HEK293 (cell line): ENCODE measurements around the gene CGB2.

ENCODE experiments used
- CTCF ChIA-PET: fragments of 350-600 bp; formaldehyde crosslinking; extraction: SDS; loops from one replicate; lab custom pipeline; 2021; ENCODE audit warnings: antibody characterized with exemption; lab: Yijun Ruan, JAX
- POLR2A ChIA-PET: fragments of 300-600 bp; formaldehyde crosslinking; extraction: SDS; loops from one replicate; lab custom pipeline; 2020; ENCODE audit warnings: antibody characterized with exemption, inconsistent platforms; lab: Yijun Ruan, JAX
- H3K27ac ChIP-seq: fragments of 200-500 bp; sonication (Bioruptor generic); 2 replicates; pipeline ENCODE4 v1.5.1; 2014; ENCODE audit warnings: low read depth, low read length, control low read depth, inconsistent platforms; ENCODE audit errors: extremely low read depth
- H3K36me3 ChIP-seq, 2 experiments: fragments of 200-500 bp in 1 of 2; sonication (Bioruptor generic) in 1 of 2; 1 replicate in 1 of 2; 2 replicates in 1 of 2; pipeline ENCODE4 v1.5.1; 2014 to 2017; ENCODE audit warnings: inconsistent platforms in 2 of 2, low read length in 2 of 2; ENCODE audit not compliant: control insufficient read depth in 2 of 2, insufficient read depth in 1 of 2
- H3K4me1 ChIP-seq: fragments of 200-500 bp; sonication (Bioruptor generic); 2 replicates; pipeline ENCODE4 v1.5.1; 2014; ENCODE audit warnings: mild to moderate bottlenecking, low read length, inconsistent platforms; ENCODE audit not compliant: control insufficient read depth, insufficient read depth
- H3K4me3 ChIP-seq: 2 replicates; pipeline ENCODE4 v1.5.1; 2011; ENCODE audit warnings: low read depth, mild to moderate bottlenecking, control low read depth, low read length, moderate library complexity
- H3K9me3 ChIP-seq: fragments of 200-500 bp; sonication (Bioruptor generic); 2 replicates; pipeline ENCODE4 v1.5.1; 2014; ENCODE audit warnings: low read depth, low read length, inconsistent platforms; ENCODE audit not compliant: control insufficient read depth, insufficient read depth
- ATF2 ChIP-seq: fragments of 450-650 bp; formaldehyde crosslinking; IDR thresholded peaks from 2 replicates; pipeline ENCODE4 v1.5.1; 2016; ENCODE audit warnings: missing biosample characterization, missing genetic modification characterization, low read depth
- OVOL3 ChIP-seq: fragments of 450-650 bp; formaldehyde crosslinking; IDR thresholded peaks from 2 replicates; pipeline ENCODE4 v1.5.1; 2016; ENCODE audit warnings: missing biosample characterization, missing genetic modification characterization
- PATZ1 ChIP-seq: fragments of 450-650 bp; formaldehyde crosslinking; IDR thresholded peaks from 2 replicates; pipeline ENCODE4 v1.5.1; 2016; ENCODE audit warnings: missing biosample characterization, missing genetic modification characterization
- ZNF16 ChIP-seq: fragments of 450-650 bp; formaldehyde crosslinking; IDR thresholded peaks from 2 replicates; pipeline ENCODE4 v1.5.1; 2016; ENCODE audit warnings: low read depth, missing biosample characterization, missing genetic modification characterization
- ZNF169 ChIP-seq: fragments of 450-650 bp; formaldehyde crosslinking; IDR thresholded peaks from 2 replicates; pipeline ENCODE4 v1.5.1; 2016; ENCODE audit warnings: missing biosample characterization, missing genetic modification characterization
- ZNF211 ChIP-seq: fragments of 450-650 bp; formaldehyde crosslinking; IDR thresholded peaks from 2 replicates; pipeline ENCODE4 v1.5.1; 2016; ENCODE audit warnings: low read depth, missing biosample characterization, missing genetic modification characterization
- ZNF23 ChIP-seq: fragments of 450-650 bp; formaldehyde crosslinking; IDR thresholded peaks from 2 replicates; pipeline ENCODE4 v1.5.1; 2016; ENCODE audit warnings: missing biosample characterization, missing genetic modification characterization, borderline replicate concordance
- ZNF292 ChIP-seq: fragments of 450-650 bp; formaldehyde crosslinking; IDR thresholded peaks from 2 replicates; pipeline ENCODE4 v1.5.1; 2016; ENCODE audit warnings: low read depth, missing biosample characterization, missing genetic modification characterization, borderline replicate concordance
- ZNF350 ChIP-seq: fragments of 450-650 bp; formaldehyde crosslinking; IDR thresholded peaks from 2 replicates; pipeline ENCODE4 v1.5.0; 2017; ENCODE audit warnings: missing biosample characterization, mild to moderate bottlenecking, missing genetic modification characterization
- ZNF354C ChIP-seq: fragments of 450-650 bp; formaldehyde crosslinking; IDR thresholded peaks from 2 replicates; pipeline ENCODE4 v1.5.1; 2016; ENCODE audit warnings: missing biosample characterization, missing genetic modification characterization, low read depth, borderline replicate concordance
- ZNF362 ChIP-seq: fragments of 450-650 bp; formaldehyde crosslinking; IDR thresholded peaks from 2 replicates; pipeline ENCODE4 v1.5.1; 2016; ENCODE audit warnings: missing biosample characterization, missing genetic modification characterization
- ZNF501 ChIP-seq: fragments of 450-650 bp; formaldehyde crosslinking; IDR thresholded peaks from 2 replicates; pipeline ENCODE4 v1.5.1; 2016; ENCODE audit warnings: missing biosample characterization, missing genetic modification characterization
- ZNF600 ChIP-seq: fragments of 450-650 bp; formaldehyde crosslinking; IDR thresholded peaks from 2 replicates; pipeline ENCODE4 v1.5.1; 2016; ENCODE audit warnings: missing biosample characterization, missing genetic modification characterization
- ZNF664 ChIP-seq: fragments of 450-650 bp; formaldehyde crosslinking; IDR thresholded peaks from 2 replicates; pipeline ENCODE4 v1.5.1; 2016; ENCODE audit warnings: missing biosample characterization, missing genetic modification characterization
- ZNF76 ChIP-seq: fragments of 450-650 bp; formaldehyde crosslinking; IDR thresholded peaks from 2 replicates; pipeline ENCODE4; 2016; ENCODE audit warnings: low read depth, missing biosample characterization, missing genetic modification characterization, borderline replicate concordance
- ZNF785 ChIP-seq: fragments of 450-650 bp; formaldehyde crosslinking; IDR thresholded peaks from 2 replicates; pipeline ENCODE4 v1.5.1; 2016; ENCODE audit warnings: missing biosample characterization, missing genetic modification characterization
- TF ChIP-seq, protein P1 (sequence below): sonication (generic); formaldehyde crosslinking; IDR thresholded peaks from 2 replicates; pipeline ENCODE4 v1.8.1; 2022; ENCODE audit warnings: mild to moderate bottlenecking, moderate library complexity, missing genetic modification reagents
- TF ChIP-seq, protein P2 (sequence below): fragments of 450-650 bp; IDR thresholded peaks from 2 replicates; pipeline ENCODE4 v1.5.1; 2018; ENCODE audit warnings: missing biosample characterization, missing genetic modification characterization
- TF ChIP-seq, protein P3 (sequence below): fragments of 450-650 bp; formaldehyde crosslinking; IDR thresholded peaks from 2 replicates; pipeline ENCODE4 v1.5.1; 2016; ENCODE audit warnings: missing biosample characterization, missing genetic modification characterization

CGB2 gene

DNA sequence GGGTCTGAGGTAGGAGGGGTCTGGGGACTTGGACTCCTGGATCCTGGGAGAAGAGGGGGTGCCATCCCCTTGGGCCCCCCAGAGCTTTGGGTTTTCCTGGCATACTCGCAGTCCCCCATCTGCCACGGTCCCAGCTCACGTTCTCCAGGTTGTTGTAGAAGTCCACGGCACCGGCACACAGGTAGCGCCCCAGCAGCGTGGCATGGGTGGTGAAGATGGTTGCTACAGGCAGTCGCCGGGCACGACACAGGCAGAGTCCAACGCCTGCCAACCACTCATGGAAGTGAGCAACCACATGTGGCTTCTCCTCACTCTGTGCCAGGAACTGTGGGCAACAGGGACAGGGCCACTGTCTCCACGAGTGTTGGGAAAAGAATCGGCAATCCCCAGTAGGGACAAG is 46.0 kb upstream of the CGB2 start:
- Histone ChIP-seq H3K9me3 (no peaks in the 10 kb centered on the region), H3K36me3 (peaks cover 44 to 83% of the 10 kb centered on the region in 2 experiments; a peak in 2 of 3 replicates), H3K27ac (no peak overlapping the region), H3K4me1 (no peaks in the 10 kb centered on the region), H3K4me3 (no peak overlapping the region)
- CTCF ChIA-PET: interaction anchor here (0.6 to 0.7 kb wide), 3 partner anchors 12 to 788 kb away, joined by 3 to 5 read pairs (median 4); no protein-coding TSS in a partner anchor
- POLR2A ChIA-PET: no interaction called here
- TF ChIP-seq ZNF785 (tag by site-specific recombination) (no peak), ZNF501 (tag by site-specific recombination) (no peak), ZNF350 (tag by site-specific recombination) (no peak), ZNF23 (tag by site-specific recombination) (no peak), ZNF211 (tag by site-specific recombination) (no peak), ZNF292 (tag by site-specific recombination) (no peak)
- TF ChIP-seq, protein P1, sequence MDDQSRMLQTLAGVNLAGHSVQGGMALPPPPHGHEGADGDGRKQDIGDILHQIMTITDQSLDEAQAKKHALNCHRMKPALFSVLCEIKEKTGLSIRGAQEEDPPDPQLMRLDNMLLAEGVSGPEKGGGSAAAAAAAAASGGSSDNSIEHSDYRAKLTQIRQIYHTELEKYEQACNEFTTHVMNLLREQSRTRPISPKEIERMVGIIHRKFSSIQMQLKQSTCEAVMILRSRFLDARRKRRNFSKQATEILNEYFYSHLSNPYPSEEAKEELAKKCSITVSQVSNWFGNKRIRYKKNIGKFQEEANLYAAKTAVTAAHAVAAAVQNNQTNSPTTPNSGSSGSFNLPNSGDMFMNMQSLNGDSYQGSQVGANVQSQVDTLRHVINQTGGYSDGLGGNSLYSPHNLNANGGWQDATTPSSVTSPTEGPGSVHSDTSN (CRISPR knock-in tag): no peak
- TF ChIP-seq, protein P2, sequence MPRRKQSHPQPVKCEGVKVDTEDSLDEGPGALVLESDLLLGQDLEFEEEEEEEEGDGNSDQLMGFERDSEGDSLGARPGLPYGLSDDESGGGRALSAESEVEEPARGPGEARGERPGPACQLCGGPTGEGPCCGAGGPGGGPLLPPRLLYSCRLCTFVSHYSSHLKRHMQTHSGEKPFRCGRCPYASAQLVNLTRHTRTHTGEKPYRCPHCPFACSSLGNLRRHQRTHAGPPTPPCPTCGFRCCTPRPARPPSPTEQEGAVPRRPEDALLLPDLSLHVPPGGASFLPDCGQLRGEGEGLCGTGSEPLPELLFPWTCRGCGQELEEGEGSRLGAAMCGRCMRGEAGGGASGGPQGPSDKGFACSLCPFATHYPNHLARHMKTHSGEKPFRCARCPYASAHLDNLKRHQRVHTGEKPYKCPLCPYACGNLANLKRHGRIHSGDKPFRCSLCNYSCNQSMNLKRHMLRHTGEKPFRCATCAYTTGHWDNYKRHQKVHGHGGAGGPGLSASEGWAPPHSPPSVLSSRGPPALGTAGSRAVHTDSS (tag by site-specific recombination): no peak

- POLR2A ChIA-PET: interaction anchor here (0.6 to 1.2 kb wide), 2 partner anchors 10 to 20 kb away, joined by 3 to 9 read pairs; no protein-coding TSS in a partner anchor
- Histone ChIP-seq H3K36me3 (peaks cover 44 to 87% of the 10 kb centered on the region in 2 experiments; a peak in 2 of 3 replicates), H3K9me3 (no peaks in the 10 kb centered on the region), H3K4me1 (no peaks in the 10 kb centered on the region), H3K4me3 (no peak overlapping the region), H3K27ac (no peak overlapping the region)
- TF ChIP-seq ZNF362 (0 out of 2 replicates have a peak, but pooled peaks have one; percentile 19), ZNF664 (tag by site-specific recombination) (no peak)
- CTCF ChIA-PET: interaction anchor here (0.7 to 1.1 kb wide), 3 partner anchors 13 to 787 kb away, joined by 4 read pairs; no protein-coding TSS in a partner anchor
These were observed 45.5 kb upstream of the CGB2 start for GRCh38 chr19:48986211-48986610.

- TF ChIP-seq ZNF169 (tag by site-specific recombination): no peak
- TF ChIP-seq PATZ1 (tag by site-specific recombination): no peak
- TF ChIP-seq, protein P3, sequence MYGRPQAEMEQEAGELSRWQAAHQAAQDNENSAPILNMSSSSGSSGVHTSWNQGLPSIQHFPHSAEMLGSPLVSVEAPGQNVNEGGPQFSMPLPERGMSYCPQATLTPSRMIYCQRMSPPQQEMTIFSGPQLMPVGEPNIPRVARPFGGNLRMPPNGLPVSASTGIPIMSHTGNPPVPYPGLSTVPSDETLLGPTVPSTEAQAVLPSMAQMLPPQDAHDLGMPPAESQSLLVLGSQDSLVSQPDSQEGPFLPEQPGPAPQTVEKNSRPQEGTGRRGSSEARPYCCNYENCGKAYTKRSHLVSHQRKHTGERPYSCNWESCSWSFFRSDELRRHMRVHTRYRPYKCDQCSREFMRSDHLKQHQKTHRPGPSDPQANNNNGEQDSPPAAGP: no peak
- TF ChIP-seq OVOL3 (tag by site-specific recombination): no peak
- TF ChIP-seq ATF2: no peak
- TF ChIP-seq ZNF16 (tag by site-specific recombination): no peak
- no peak for TF ChIP-seq ZNF600 (tag by site-specific recombination)
- no peak for TF ChIP-seq ZNF354C (tag by site-specific recombination)
- TF ChIP-seq ZNF76: no peak
- Histone ChIP-seq H3K4me3 (no peak overlapping the region), H3K27ac (no peak overlapping the region), H3K9me3 (no peaks in the 10 kb centered on the region), H3K36me3 (peaks cover 38 to 76% of the 10 kb centered on the region in 2 experiments; a peak in 2 of 3 replicates), H3K4me1 (peaks cover 5% of the 10 kb centered on the region; the same call in 1 of the 2 replicates)
- POLR2A ChIA-PET: interaction anchor here (0.7 to 1.2 kb wide), 3 partner anchors 8 to 238 kb away, joined by 3 read pairs; no protein-coding TSS in a partner anchor
- CTCF ChIA-PET: interaction anchor here (0.6 to 1.1 kb wide), 6 partner anchors 9 to 246 kb away, joined by 3 to 5 read pairs (median 4); partner anchors contain the start of gene NUCB1
These were observed 44.4 kb upstream of the CGB2 start for GRCh38 chr19:48987323-48987722.
